DOHH2 (cell line): ENCODE data around the gene RAB22A.

Experiments used
- H3F3A ChIP-seq: fragments of 200-600 bp; sonication (generic), shearing (Covaris generic); 2 replicates; pipeline ENCODE4 v1.6.0; 2016; ENCODE audit warnings: antibody characterized with exemption, mild to moderate bottlenecking; ENCODE audit not compliant: control insufficient read depth, insufficient read depth
- H3K27ac ChIP-seq: fragments of 200-600 bp; sonication (generic); 2 replicates; pipeline ENCODE4 v1.5.1; 2014; ENCODE audit warnings: low read depth, mild to moderate bottlenecking, low read length, moderate library complexity
- H3K27me3 ChIP-seq: fragments of 200-600 bp; sonication (generic); 2 replicates; pipeline ENCODE4 v1.6.1; 2014; ENCODE audit warnings: mild to moderate bottlenecking, low read length, mixed read lengths; ENCODE audit not compliant: control insufficient read depth
- H3K36me3 ChIP-seq: fragments of 200-600 bp; sonication (generic); 2 replicates; pipeline ENCODE4 v1.6.1; 2014; ENCODE audit warnings: mild to moderate bottlenecking, low read length, moderate library complexity, mixed read lengths; ENCODE audit not compliant: control insufficient read depth
- H3K4me1 ChIP-seq: fragments of 200-600 bp; sonication (generic); 2 replicates; pipeline ENCODE4 v1.6.1; 2014; ENCODE audit warnings: mild to moderate bottlenecking, low read length, mixed read lengths; ENCODE audit not compliant: control insufficient read depth
- H3K4me2 ChIP-seq: fragments of 200-600 bp; sonication (generic); 2 replicates; pipeline ENCODE4 v1.6.0; 2014; ENCODE audit warnings: mild to moderate bottlenecking, low read length, moderate library complexity
- H3K4me3 ChIP-seq: fragments of 200-600 bp; sonication (generic); 2 replicates; pipeline ENCODE4 v1.5.1; 2014; ENCODE audit warnings: mild to moderate bottlenecking, low read length, mixed read lengths
- H3K79me2 ChIP-seq: fragments of 200-600 bp; sonication (generic); 2 replicates; pipeline ENCODE4 v1.6.1; 2014; ENCODE audit warnings: mild to moderate bottlenecking, low read length, mixed read lengths; ENCODE audit not compliant: control insufficient read depth
- H3K9me2 ChIP-seq: fragments of 200-600 bp; sonication (generic); replicated peaks from 2 replicates; pipeline ENCODE4 v1.6.1; 2014; ENCODE audit warnings: mild to moderate bottlenecking, low read length, mixed read lengths; ENCODE audit not compliant: control insufficient read depth
- H3K9me3 ChIP-seq: fragments of 200-600 bp; sonication (generic); 2 replicates; pipeline ENCODE4 v1.6.1; 2014; ENCODE audit warnings: antibody characterized with exemption, low read length, mixed read lengths; ENCODE audit not compliant: control insufficient read depth, insufficient read depth
- H4K20me1 ChIP-seq: fragments of 200-600 bp; sonication (generic); 2 replicates; pipeline ENCODE4 v1.6.0; 2014; ENCODE audit warnings: low read depth, mild to moderate bottlenecking, antibody characterized with exemption, low read length, moderate library complexity; ENCODE audit not compliant: control insufficient read depth, insufficient read depth
- CTCF ChIP-seq: fragments of 200-600 bp; sonication (generic); IDR thresholded peaks from one replicate; pipeline ENCODE4 v1.5.1; 2014; ENCODE audit warnings: antibody characterized with exemption, mild to moderate bottlenecking, low read depth, low read length; ENCODE audit not compliant: poor library complexity, severe bottlenecking
- EZH2phosphoT487 ChIP-seq: fragments of 200-600 bp; sonication (generic); IDR thresholded peaks from 2 replicates; pipeline ENCODE4 v1.6.1; 2017; ENCODE audit warnings: borderline replicate concordance, mild to moderate bottlenecking, antibody characterized with exemption, low read length, moderate library complexity, mixed read lengths

RAB22A gene

GRCh38 chr20:58360936-58361335, 51.4 kb downstream of the RAB22A start:
- no peak for TF ChIP-seq CTCF
- TF ChIP-seq EZH2phosphoT487, result no peak
- no peaks in the 10 kb centered on the region for H3K27me3 ChIP-seq
- no peaks in the 10 kb centered on the region for H3K79me2 ChIP-seq
- no peak overlapping the region for H3K4me3 ChIP-seq
- no peak overlapping the region for H3K27ac ChIP-seq
- H3K36me3 ChIP-seq, result peaks cover 14% of the 10 kb centered on the region
- no peaks in the 10 kb centered on the region for H3K9me3 ChIP-seq
- no peak overlapping the region for H3K4me2 ChIP-seq
- no peaks in the 10 kb centered on the region for H3F3A ChIP-seq
- H3K9me2 ChIP-seq, result no peaks in the 10 kb centered on the region
- H3K4me1 ChIP-seq, result peaks cover 7% of the 10 kb centered on the region
- no peaks in the 10 kb centered on the region for H4K20me1 ChIP-seq

DNA sequence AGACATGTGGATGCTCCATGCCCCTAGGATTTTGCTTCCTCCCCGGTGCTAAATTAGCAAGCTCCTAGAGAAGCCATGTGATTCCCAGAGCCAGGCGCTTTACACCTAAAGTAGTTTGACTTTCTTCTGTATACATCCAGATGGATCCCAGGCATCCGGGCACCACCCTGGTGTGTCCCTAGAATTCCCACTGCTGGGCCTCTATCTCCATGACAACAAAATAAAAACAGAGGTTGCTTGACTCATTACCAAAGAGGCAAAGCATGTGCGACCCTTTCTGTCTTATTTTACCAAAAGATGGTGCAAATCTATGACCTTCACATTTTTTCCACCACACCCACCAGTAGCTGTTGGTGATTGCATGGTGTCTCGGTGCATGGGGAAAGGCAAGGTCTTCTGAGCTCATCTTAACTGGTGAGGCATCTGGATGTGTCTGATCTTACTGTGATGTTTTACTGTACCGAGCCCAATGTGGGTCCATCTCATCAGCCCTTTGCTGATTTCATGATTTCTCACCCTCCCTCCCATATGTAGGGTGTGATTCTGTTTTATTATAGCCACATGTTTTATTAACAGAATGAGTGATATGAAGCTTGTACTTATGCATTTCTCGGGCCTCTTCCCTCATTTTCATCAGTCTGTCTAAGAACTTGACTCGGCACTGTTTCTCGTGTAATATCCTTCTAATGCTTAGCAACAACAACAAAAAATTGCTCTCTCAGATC, 52.1 kb downstream of the RAB22A start:
- no peak overlapping the region for H3K27ac ChIP-seq
- no peaks in the 10 kb centered on the region for H4K20me1 ChIP-seq
- peaks cover 14% of the 10 kb centered on the region for H3K36me3 ChIP-seq
- H3F3A ChIP-seq, result no peaks in the 10 kb centered on the region
- no peaks in the 10 kb centered on the region for H3K27me3 ChIP-seq
- H3K9me2 ChIP-seq, result no peaks in the 10 kb centered on the region
- no peaks in the 10 kb centered on the region for H3K9me3 ChIP-seq
- H3K4me1 ChIP-seq, result peaks cover 7% of the 10 kb centered on the region
- no peak for TF ChIP-seq EZH2phosphoT487
- no peak for TF ChIP-seq CTCF
- no peaks in the 10 kb centered on the region for H3K79me2 ChIP-seq
- H3K4me3 ChIP-seq, result no peak overlapping the region
- H3K4me2 ChIP-seq, result no peak overlapping the region

GRCh38 chr20:58362206-58362516, 52.6 kb downstream of the RAB22A start:
- peaks cover 7% of the 10 kb centered on the region for H3K4me1 ChIP-seq
- H3K4me3 ChIP-seq, result no peak overlapping the region
- H4K20me1 ChIP-seq, result no peaks in the 10 kb centered on the region
- H3K9me2 ChIP-seq, result no peaks in the 10 kb centered on the region
- H3K27me3 ChIP-seq, result no peaks in the 10 kb centered on the region
- no peak for TF ChIP-seq CTCF
- no peak for TF ChIP-seq EZH2phosphoT487
- no peaks in the 10 kb centered on the region for H3F3A ChIP-seq
- no peaks in the 10 kb centered on the region for H3K9me3 ChIP-seq
- H3K36me3 ChIP-seq, result peaks cover 14% of the 10 kb centered on the region
- no peak overlapping the region for H3K27ac ChIP-seq
- H3K79me2 ChIP-seq, result no peaks in the 10 kb centered on the region
- no peak overlapping the region for H3K4me2 ChIP-seq

DNA sequence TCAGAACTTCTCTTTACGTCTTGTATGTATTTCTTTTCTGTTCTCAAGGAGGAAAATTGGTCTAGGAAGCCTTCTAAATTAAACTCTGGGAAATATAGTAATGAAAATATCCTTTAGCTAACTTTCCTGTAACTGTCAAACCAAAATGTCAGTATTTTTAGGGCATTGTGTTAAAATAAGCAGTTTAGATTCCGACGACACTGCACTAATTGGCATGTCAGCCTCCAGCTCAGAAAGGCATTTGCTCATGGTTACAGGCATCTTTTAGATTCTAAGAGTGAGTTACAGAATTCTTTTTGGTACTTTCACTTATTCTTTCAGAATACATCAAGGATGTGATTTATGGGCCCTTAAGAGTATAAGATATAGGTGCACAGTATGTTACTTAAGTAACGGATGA, 53.5 kb downstream of the RAB22A start:
- Histone ChIP-seq H3K4me3 (no peak overlapping the region), H3K36me3 (peaks cover 14% of the 10 kb centered on the region), H3K79me2 (no peaks in the 10 kb centered on the region), H3K27me3 (no peaks in the 10 kb centered on the region), H3F3A (no peaks in the 10 kb centered on the region), H3K4me2 (no peak overlapping the region), H3K4me1 (peaks cover 7% of the 10 kb centered on the region), H3K9me3 (no peaks in the 10 kb centered on the region), H3K9me2 (no peaks in the 10 kb centered on the region), H3K27ac (no peak overlapping the region), H4K20me1 (no peaks in the 10 kb centered on the region)
- TF ChIP-seq CTCF, result no peak
- TF ChIP-seq EZH2phosphoT487, result no peak
